GM12872 (cell line): Measurements from ENCODE around the gene FGF14.

Source experiments
- CTCF ChIP-seq: IDR thresholded peaks from 3 replicates; pipeline ENCODE4 v1.5.1; 2011; ENCODE audit warnings: low read depth, mild to moderate bottlenecking, low read length, moderate library complexity; ENCODE audit not compliant: insufficient read depth

FGF14 gene

GRCh38 chr13:102255409-102255808 is 146.4 kb downstream of the FGF14 start:
- no peak for TF ChIP-seq CTCF

- no peak for TF ChIP-seq CTCF
Observed at GRCh38 chr13:102251817-102252216, 150.0 kb downstream of the FGF14 start.

GRCh38 chr13:102250448-102250847 is 151.4 kb downstream of the FGF14 start:
- TF ChIP-seq CTCF: no peak

GRCh38 chr13:102244607-102245227 is 157.1 kb downstream of the FGF14 start:
- TF ChIP-seq CTCF: no peak

GRCh38 chr13:102240110-102240509 is 161.7 kb downstream of the FGF14 start:
- no peak for TF ChIP-seq CTCF

GRCh38 chr13:102237230-102237629 is 164.6 kb downstream of the FGF14 start:
- TF ChIP-seq CTCF: no peak

GRCh38 chr13:102236830-102237229 is 165.0 kb downstream of the FGF14 start:
- no peak for TF ChIP-seq CTCF
